Activated CD8-positive, alpha-beta memory T cell treated with anti-CD3 and anti-CD28 coated beads for 4 hours (primary cell): ENCODE results near the gene TRIM65.

Source experiments
- DNase-seq, 2 donors: peaks; one replicate each; pipeline ENCODE4 v3.0.0-alpha.2; 2020; ENCODE audit warnings: low read depth in 2 of 2

The TRIM65 gene

GRCh38 chr17:75917917-75918445 lies 21.2 kb upstream of the TRIM65 start:
- DNase-seq: no peak

GRCh38 chr17:75917141-75917916 lies 20.6 kb upstream of the TRIM65 start:
- no peak for DNase-seq

- no peak for DNase-seq
Observed at GRCh38 chr17:75915268-75915667, 18.5 kb upstream of the TRIM65 start.

- no peak for DNase-seq
Observed at GRCh38 chr17:75914643-75915267, 18.0 kb upstream of the TRIM65 start.

- no peak for DNase-seq
Observed at GRCh38 chr17:75913537-75914210, 16.9 kb upstream of the TRIM65 start.

- no peak for DNase-seq
Observed at GRCh38 chr17:75910699-75911098, 13.9 kb upstream of the TRIM65 start.

GRCh38 chr17:75909812-75910274 lies 13.1 kb upstream of the TRIM65 start:
- no peak for DNase-seq

GRCh38 chr17:75909051-75909811 lies 12.5 kb upstream of the TRIM65 start:
- no peak for DNase-seq

- no peak for DNase-seq
Observed at GRCh38 chr17:75908201-75908600, 11.4 kb upstream of the TRIM65 start.

- DNase-seq: no peak
Observed at GRCh38 chr17:75906143-75906884, 9.6 kb upstream of the TRIM65 start.

GRCh38 chr17:75904749-75905521 lies 8.2 kb upstream of the TRIM65 start, which contains the start of gene MRPL38:
MRPL38 (minus strand) TSS chr17:75904884; CDS start chr17:75904875, 9 bp downstream.
- peak; percentile 85 for DNase-seq

GRCh38 chr17:75902406-75902805 lies 5.7 kb upstream of the TRIM65 start:
- no peak for DNase-seq

GRCh38 chr17:75901727-75902126 lies 5.0 kb upstream of the TRIM65 start:
- DNase-seq: no peak

- DNase-seq: no peak
Observed at GRCh38 chr17:75900691-75901533, 4.2 kb upstream of the TRIM65 start.

GRCh38 chr17:75899767-75900468 lies 3.2 kb upstream of the TRIM65 start:
- DNase-seq: no peak

GRCh38 chr17:75899353-75899752 lies 2.6 kb upstream of the TRIM65 start:
- DNase-seq: no peak

- no peak for DNase-seq
Observed at GRCh38 chr17:75898791-75899190, 2.0 kb upstream of the TRIM65 start.

GRCh38 chr17:75898065-75898464 lies 1.3 kb upstream of the TRIM65 start:
- DNase-seq: no peak
